Measurements from ENCODE around the gene SCTR. TPM values are rescaled to one million over a fixed set of nuclear protein-coding genes. Genes with fewer than 3 reads are reported as not detected.

SCTR gene
- total RNA-seq, 1 experiment from 2014 or later: not detected

DNA sequence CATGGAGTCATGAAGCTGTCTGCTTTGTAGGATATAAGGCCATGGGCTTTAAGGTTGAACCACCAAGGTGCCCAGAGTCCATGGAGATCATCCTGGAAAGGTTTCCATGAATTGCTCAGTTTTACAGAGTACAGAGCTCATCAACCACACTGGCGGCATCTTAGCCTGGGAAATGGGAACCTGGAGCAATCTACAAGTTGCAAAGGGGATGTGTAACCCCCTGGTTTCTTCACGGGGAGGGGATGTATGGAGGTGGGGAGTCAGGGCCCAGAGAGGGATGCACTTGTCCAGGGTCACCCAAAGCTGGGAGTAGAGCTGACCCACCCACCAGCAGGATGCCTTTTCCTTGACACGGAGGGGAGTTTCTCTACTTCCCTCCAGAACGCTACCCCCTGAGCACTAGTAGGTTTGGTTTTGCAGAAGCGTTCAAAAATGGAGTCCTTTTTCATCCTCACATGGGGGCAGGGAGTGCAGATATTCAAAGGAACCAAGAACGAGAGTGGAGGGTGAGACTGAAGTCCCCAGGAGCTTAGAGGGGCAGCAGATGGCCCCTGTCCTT is 85.5 kb downstream of the SCTR start:
- Histone ChIP-seq H3K4me2 (no peak overlapping the region), H3F3A (ENCODE audit: insufficient read depth, low read depth) (no peaks in the 10 kb centered on the region), H3K79me2 (ENCODE audit: low read depth) (no peaks in the 10 kb centered on the region), H3K4me3 (no peak overlapping the region), H3K36me3 (ENCODE audit: low read depth) (no peaks in the 10 kb centered on the region), H2AFZ (no peak overlapping the region), H4K20me1 (ENCODE audit: insufficient read depth) (no peaks in the 10 kb centered on the region), H3K4me1 (replicated peaks; ENCODE audit: insufficient read depth) (no peaks in the 10 kb centered on the region), H3K9me2 (ENCODE audit: insufficient read depth) (no peaks in the 10 kb centered on the region), H3K9me3 (ENCODE audit: insufficient read depth, low read depth) (no peaks in the 10 kb centered on the region), H3K27me3 (ENCODE audit: insufficient read depth, low read depth) (no peaks in the 10 kb centered on the region; the same call in 1 of the 2 replicates), H3K27ac (no peak overlapping the region)
- POLR2A ChIA-PET (ENCODE audit: unreplicated experiment): no interaction called here
- no peak for TF ChIP-seq EZH2 (IDR thresholded peaks at IDR 0.05; ENCODE audit: low read depth)
- no peak for TF ChIP-seq CTCF (conservative IDR thresholded peaks at IDR 0.05)
- CTCF ChIA-PET: no interaction called here
- BruUV-seq (replicated peaks): no TSS peak
- intact Hi-C loops (cut with micrococcal nuclease; ENCODE audit: unreplicated experiment): no loop called here
- DNase-seq: no peak

GRCh38 chr2:119438128-119438656 is 86.1 kb downstream of the SCTR start:
- POLR2A ChIA-PET (ENCODE audit: unreplicated experiment): no interaction called here

GRCh38 chr2:119436993-119437772 is 87.1 kb downstream of the SCTR start:
- Histone ChIP-seq H3K9me2 (ENCODE audit: insufficient read depth) (no peaks in the 10 kb centered on the region), H3K4me3 (no peak overlapping the region), H3K4me2 (no peak overlapping the region), H3K79me2 (ENCODE audit: low read depth) (no peaks in the 10 kb centered on the region), H2AFZ (no peak overlapping the region), H3K36me3 (ENCODE audit: low read depth) (no peaks in the 10 kb centered on the region), H3K27ac (no peak overlapping the region), H3K27me3 (ENCODE audit: insufficient read depth, low read depth) (no peaks in the 10 kb centered on the region; the same call in 1 of the 2 replicates), H4K20me1 (ENCODE audit: insufficient read depth) (no peaks in the 10 kb centered on the region), H3F3A (ENCODE audit: insufficient read depth, low read depth) (no peaks in the 10 kb centered on the region), H3K4me1 (replicated peaks; ENCODE audit: insufficient read depth) (no peaks in the 10 kb centered on the region), H3K9me3 (ENCODE audit: insufficient read depth, low read depth) (no peaks in the 10 kb centered on the region)
- TF ChIP-seq EZH2 (IDR thresholded peaks at IDR 0.05; ENCODE audit: low read depth) (no peak), CTCF (conservative IDR thresholded peaks at IDR 0.05) (no peak)
- ChIA-PET CTCF (no interaction called here), POLR2A (ENCODE audit: unreplicated experiment) (no interaction called here)
- intact Hi-C loops (cut with micrococcal nuclease; ENCODE audit: unreplicated experiment): no loop called here
- no peak for DNase-seq
- no TSS peak for BruUV-seq (replicated peaks)

More at GRCh38 chr2:119438128-119438656, 86.1 kb downstream of the SCTR start:
- no peak overlapping the region for H2AFZ ChIP-seq
- H3K27me3 ChIP-seq (ENCODE audit: insufficient read depth, low read depth): no peaks in the 10 kb centered on the region; the same call in 1 of the 2 replicates
- CTCF ChIA-PET: no interaction called here
- H3K27ac ChIP-seq: no peak overlapping the region
- no peak for TF ChIP-seq EZH2 (IDR thresholded peaks at IDR 0.05; ENCODE audit: low read depth)
- TF ChIP-seq CTCF (conservative IDR thresholded peaks at IDR 0.05): no peak
- H3K9me2 ChIP-seq (ENCODE audit: insufficient read depth): no peaks in the 10 kb centered on the region
- intact Hi-C loops (cut with micrococcal nuclease; ENCODE audit: unreplicated experiment): no loop called here
- H3K4me1 ChIP-seq (replicated peaks; ENCODE audit: insufficient read depth): no peaks in the 10 kb centered on the region
- no peak overlapping the region for H3K4me2 ChIP-seq
- no TSS peak for BruUV-seq (replicated peaks)
- H3K79me2 ChIP-seq (ENCODE audit: low read depth): no peaks in the 10 kb centered on the region
- no peak for DNase-seq
- H3K36me3 ChIP-seq (ENCODE audit: low read depth): no peaks in the 10 kb centered on the region
- no peaks in the 10 kb centered on the region for H3K9me3 ChIP-seq (ENCODE audit: insufficient read depth, low read depth)
- no peaks in the 10 kb centered on the region for H4K20me1 ChIP-seq (ENCODE audit: insufficient read depth)
- H3K4me3 ChIP-seq: no peak overlapping the region
- no peaks in the 10 kb centered on the region for H3F3A ChIP-seq (ENCODE audit: insufficient read depth, low read depth)

Data from PC-9 (cell line).